GM18520 (cell line): ENCODE measurements around the gene RAB11FIP2.
"Not testable (repeated sequence)": the region's sequence is repeated elsewhere in the genome, so short reads cannot be mapped to it uniquely, and the experiment has no call there.

ENCODE experiments used
- ATAC-seq: cut with Tn5 transposase; IDR thresholded peaks from one replicate; pipeline ENCODE4 v1.9.1; 2021; ENCODE audit not compliant: unreplicated experiment

RAB11FIP2 gene

DNA sequence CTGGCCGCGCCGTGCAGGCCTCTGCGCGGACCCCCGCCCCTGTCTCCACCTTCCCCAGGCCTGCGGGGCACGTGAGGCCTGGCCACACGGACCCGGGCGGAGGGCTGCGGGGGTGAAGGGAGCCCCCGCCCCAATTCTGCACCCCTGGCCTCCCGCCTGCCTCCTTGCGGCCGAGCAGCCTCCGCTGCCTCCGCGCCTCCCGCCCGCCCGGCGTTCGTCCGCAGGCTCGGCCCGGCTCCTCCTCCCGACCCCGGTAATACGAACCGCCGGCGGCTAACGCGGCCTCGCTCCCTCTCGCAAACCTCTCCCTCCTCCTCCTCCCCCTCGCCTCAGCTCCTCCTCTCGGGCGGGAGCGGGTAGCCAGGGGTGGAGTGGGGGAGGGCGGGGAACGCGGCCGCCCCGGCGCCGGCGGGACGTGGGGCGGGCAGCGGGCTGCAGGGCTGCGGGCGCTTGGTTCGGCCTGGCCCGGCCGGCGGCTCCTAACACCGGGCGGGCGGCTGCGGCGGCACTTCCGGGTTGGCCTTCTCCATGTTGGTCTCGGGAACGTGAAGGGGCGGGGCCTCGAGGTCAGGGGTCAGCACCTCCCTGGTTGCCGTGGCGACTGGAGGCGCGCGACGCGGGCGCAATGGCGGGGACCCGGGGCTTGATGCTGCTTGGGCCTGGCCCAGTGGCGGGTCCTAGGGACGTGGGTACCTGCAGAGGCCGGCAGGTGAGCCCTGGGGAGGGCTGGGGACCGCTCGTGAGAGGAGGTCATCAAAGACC is at the start of gene RAB11FIP2:
Gene RAB11FIP2, minus strand, starts transcription at position 547 of the 762 bp plus-strand sequence. CDS start 778 bp downstream, outside the sequence.
- ATAC-seq = peak; percentile 86

GRCh38 chr10:118096022-118096421 is 49.3 kb upstream of the RAB11FIP2 start:
- ATAC-seq = no peak

GRCh38 chr10:118092209-118092608 is 45.5 kb upstream of the RAB11FIP2 start:
- ATAC-seq = no peak

GRCh38 chr10:118080817-118081216 is 34.1 kb upstream of the RAB11FIP2 start:
- no peak for ATAC-seq

DNA sequence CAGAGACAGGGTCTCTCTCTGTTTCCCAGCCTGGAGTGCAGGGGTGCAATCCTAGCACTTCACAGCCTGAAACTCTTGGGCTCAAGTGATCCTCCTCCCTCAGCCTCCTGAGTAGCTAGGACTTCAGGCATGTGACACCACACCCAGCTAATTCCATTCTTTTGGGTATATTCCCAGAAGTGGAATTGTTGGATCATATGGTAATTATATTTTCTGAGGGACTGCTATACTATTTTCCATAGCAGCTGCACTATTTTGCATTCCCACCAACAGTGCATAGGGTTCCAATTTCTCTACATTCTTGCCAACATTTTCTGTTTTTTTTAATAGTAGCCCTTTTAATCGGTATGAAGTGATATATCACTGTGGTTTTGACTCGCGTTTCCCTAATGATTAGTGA is 30.0 kb upstream of the RAB11FIP2 start:
- ATAC-seq = no peak

DNA sequence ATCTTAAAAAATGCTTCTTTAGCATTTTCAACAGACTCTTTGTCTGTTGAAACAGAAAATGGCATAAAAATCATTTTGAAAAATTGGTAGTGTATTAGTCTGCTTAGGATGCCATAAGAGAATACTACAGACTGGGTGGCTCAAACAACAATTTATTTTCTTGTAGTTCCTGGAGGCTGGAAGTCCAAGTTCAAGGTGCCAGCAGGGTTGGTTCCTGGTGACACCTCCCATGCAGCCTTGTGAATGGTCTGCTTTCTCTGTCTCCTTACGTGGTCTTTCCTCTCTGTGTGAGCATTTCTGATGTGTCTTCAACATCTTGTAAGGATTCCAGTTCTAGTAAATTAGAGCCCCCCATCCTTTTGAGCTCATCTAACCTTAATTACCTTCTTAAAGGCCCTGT is 26.1 kb upstream of the RAB11FIP2 start:
- no peak for ATAC-seq

GRCh38 chr10:118067389-118067788 is 20.6 kb upstream of the RAB11FIP2 start:
- ATAC-seq = not testable (repeated sequence)

GRCh38 chr10:118062798-118063238 is 16.1 kb upstream of the RAB11FIP2 start:
- ATAC-seq = no peak

- no peak for ATAC-seq
Measured at GRCh38 chr10:118058371-118058770, 11.6 kb upstream of the RAB11FIP2 start.

DNA sequence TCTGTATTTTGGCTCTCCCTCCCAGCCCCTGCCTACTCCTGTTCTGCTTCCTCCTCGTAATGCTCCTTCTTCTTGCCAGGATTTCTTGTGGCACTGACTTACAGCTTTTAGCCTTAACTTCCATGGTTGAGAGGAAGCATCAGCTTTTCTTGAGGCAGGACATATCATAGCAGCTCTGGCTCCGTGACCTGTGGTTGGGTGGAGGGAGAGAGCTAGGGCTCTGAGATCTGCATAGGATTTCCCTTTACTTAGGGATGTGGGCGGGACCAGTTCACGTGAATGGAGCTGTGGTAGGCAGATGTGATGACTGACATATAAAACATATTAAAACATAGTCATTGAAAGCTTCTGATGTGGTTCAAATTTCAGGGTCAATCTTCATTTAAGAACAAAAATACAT is 10.6 kb upstream of the RAB11FIP2 start:
- no peak for ATAC-seq

- ATAC-seq = no peak
Measured at GRCh38 chr10:118054383-118054782, 7.6 kb upstream of the RAB11FIP2 start.

- no peak for ATAC-seq
Measured at GRCh38 chr10:118052816-118053215, 6.1 kb upstream of the RAB11FIP2 start.

DNA sequence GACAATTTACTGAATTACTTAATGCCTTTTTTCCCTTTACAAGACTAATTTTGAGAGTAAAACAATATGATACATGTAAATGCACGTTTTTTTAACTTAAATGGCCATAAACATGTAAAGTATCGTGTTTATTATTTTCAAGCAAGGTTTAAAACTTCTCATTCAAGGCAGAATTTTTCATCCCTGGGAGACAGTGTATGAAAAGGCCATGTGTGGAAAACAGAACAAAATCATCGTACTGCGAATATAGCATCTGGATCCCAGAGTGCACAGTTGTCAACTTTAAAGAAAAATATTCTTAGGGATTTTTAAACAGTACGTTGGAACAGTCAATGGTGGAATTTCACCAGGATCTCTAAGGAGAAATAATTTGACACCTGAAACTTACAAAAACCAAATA is 1.1 kb upstream of the RAB11FIP2 start:
- no peak for ATAC-seq

- no peak for ATAC-seq
Measured at GRCh38 chr10:118047157-118047719, 497 bp upstream of the RAB11FIP2 start.

DNA sequence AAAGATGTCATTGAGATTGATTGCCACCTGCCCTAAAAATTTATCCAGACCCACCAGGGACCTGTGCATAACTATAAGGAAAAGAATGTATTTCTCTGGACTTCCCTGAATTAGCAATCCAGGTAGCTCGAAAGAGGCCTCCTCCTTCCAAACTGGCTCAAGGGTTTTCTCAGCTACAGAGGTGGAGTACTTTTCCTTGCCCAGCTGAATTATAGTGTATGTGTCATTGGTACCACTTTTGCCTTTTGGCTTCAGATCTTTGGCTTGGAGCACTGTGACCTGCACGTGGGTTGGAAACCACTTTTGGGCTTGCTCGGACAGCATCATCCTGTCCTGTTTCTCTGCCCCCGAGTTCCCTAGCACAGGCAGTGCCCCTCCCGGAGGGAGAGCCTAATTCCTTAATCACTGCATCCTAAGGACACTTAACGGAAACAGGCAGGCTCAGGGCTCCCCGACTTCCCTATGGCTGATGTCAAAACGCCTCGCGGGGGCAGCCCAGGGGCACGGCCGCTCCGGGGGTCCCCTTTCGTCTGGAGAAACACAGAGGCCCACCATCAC is 825 bp downstream of the RAB11FIP2 start:
- peak; percentile 12 for ATAC-seq

DNA sequence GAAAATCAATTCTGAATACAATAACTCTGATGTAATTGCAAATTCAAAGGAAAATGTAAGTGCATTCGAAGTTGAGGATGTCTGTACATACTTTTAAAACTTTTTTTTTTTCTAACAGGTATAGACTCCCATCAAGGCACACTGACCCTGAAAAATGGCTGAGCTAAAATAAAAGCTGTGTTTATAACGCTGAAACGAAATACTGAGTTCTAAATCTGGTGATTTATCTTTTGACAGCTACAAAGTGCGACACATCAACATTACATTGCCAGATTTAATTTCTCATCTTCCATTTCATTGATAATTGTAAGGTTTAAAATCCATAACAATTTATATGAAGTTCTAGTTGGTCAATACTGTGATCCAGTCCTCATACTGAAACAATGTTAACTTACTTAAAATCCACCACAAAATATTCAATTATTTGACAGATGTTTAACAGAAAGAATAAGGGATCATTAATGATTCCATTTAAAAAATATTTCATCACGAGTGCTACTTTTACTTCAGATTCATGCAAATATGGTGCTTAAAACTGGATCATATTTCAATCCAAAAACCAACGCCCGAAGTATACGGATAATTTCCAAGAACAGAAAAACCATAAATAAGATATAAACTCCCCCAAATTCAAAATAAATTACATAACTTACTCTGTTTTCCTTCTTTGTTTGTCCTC is 1.4 kb downstream of the RAB11FIP2 start:
- ATAC-seq = no peak

- ATAC-seq = no peak
Measured at GRCh38 chr10:118042827-118043242, 3.9 kb downstream of the RAB11FIP2 start.

DNA sequence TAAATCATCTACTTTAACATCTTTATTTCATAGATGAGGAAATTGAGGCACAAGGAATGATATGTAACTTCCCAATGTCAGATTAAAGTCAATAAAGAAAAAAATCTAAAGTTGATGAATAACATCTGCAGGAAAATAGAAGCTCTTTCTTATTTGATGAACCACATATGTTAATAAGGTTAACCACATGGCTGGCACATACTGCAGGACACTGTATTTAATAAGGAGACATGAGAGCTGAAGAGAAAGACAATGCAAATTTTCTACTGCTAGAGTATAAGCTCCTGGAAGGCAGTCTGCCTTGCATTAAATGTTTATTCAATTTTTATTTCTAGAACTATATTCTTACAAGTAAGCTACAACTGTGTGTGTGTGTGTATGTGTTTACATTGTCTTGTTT is 4.4 kb downstream of the RAB11FIP2 start:
- no peak for ATAC-seq

GRCh38 chr10:118041316-118041715 is 5.4 kb downstream of the RAB11FIP2 start:
- no peak for ATAC-seq

- no peak for ATAC-seq
Measured at GRCh38 chr10:118036281-118036875, 10.4 kb downstream of the RAB11FIP2 start.

GRCh38 chr10:118035354-118036005 is 11.3 kb downstream of the RAB11FIP2 start:
- no peak for ATAC-seq
